ENCODE data around the gene CEP70. TPM values are rescaled to one million over a fixed set of nuclear protein-coding genes. Genes with fewer than 3 reads are reported as not detected.

CEP70 gene
- total and polyA plus RNA-seq, 10 of the 15 experiments (the other 5 are each of a cell fraction or from before 2014, with no cell fraction given), result 1.4 to 9.3 (median 2.2) TPM

GRCh38 chr3:138456961-138457862, 136.8 kb downstream of the CEP70 start:
- in situ Hi-C loops (cut with MboI), result no loop called here
- RAD21 ChIA-PET (ENCODE audit: unreplicated experiment), result no interaction called here

GRCh38 chr3:138455801-138456716, 138.0 kb downstream of the CEP70 start:
- no peak overlapping the region for H3K9ac ChIP-seq (ENCODE audit: control insufficient read depth, insufficient read depth, low read length)
- ChIA-PET CTCF (no interaction called here), RAD21 (ENCODE audit: unreplicated experiment) (no interaction called here), POLR2A (no interaction called here), SMC1A (ENCODE audit: uncharacterized antibody, unreplicated experiment) (no interaction called here)
- no peak for FAIRE-seq
- in situ Hi-C loops (cut with MboI) (no loop called here), intact Hi-C loops (cut with micrococcal nuclease; ENCODE audit: unreplicated experiment) (no loop called here)
- H3K27ac ChIP-seq (ENCODE audit: control insufficient read depth, insufficient read depth), result no peak overlapping the region
- H3K4me1 ChIP-seq (ENCODE audit: control insufficient read depth, insufficient read depth, low read length), result no peaks in the 10 kb centered on the region
- H3K4me2 ChIP-seq (ENCODE audit: control insufficient read depth, insufficient read depth), result no peak overlapping the region
- BruUV-seq (replicated peaks), result no TSS peak
- 29% methylated on average over 13 of the region's 13 CpGs for WGBS (ENCODE audit: insufficient coverage, insufficient replicate concordance, low lambda C conversion rate, missing lambda C conversion rate)
- H3K4me3 ChIP-seq, result no peak overlapping the region
- H3K79me2 ChIP-seq (ENCODE audit: control insufficient read depth, insufficient read depth, low read length), result no peaks in the 10 kb centered on the region
- ATAC-seq, result no peak
- no peak for DNase-seq (ENCODE audit: low read depth, low spot score)
- H3K9me3 ChIP-seq (replicated peaks; ENCODE audit: control insufficient read depth, insufficient read depth, low read length), result no peaks in the 10 kb centered on the region
- H3K27me3 ChIP-seq (replicated peaks in 1 of 2; ENCODE audit: control insufficient read depth in 2 of 2, insufficient read depth in 2 of 2, low read length in 1 of 2), result no peaks in the 10 kb centered on the region; a peak in 3 of 4 replicates
- no peaks in the 10 kb centered on the region for H3K36me3 ChIP-seq (ENCODE audit: control insufficient read depth in 2 of 2, insufficient read depth in 2 of 2, low read length in 1 of 2)
- TF ChIP-seq PAX5 (IDR thresholded peaks at IDR 0.05; ENCODE audit: borderline replicate concordance, low read depth, low read length) (no peak), TAF1 (IDR thresholded peaks at IDR 0.05; ENCODE audit: borderline replicate concordance, low read depth, low read length) (no peak), KAT2A (conservative IDR thresholded peaks at IDR 0.05; ENCODE audit: control insufficient read depth, low read depth, low read length) (no peak), POLR2AphosphoS5 (IDR thresholded peaks at IDR 0.05; ENCODE audit: low read length) (no peak), IKZF1 (conservative IDR thresholded peaks at IDR 0.05) (no peak), PML (IDR thresholded peaks at IDR 0.05; ENCODE audit: low read length) (no peak), HSF1 (IDR thresholded peaks at IDR 0.05; ENCODE audit: low read depth, low read length) (no peak), SP1 (IDR thresholded peaks at IDR 0.05; ENCODE audit: low read depth, low read length) (no peak), ELK1 (IDR thresholded peaks at IDR 0.05; ENCODE audit: low read depth, low read length) (no peak), ZNF622 (IDR thresholded peaks at IDR 0.05) (no peak)
- H4K20me1 ChIP-seq (ENCODE audit: control insufficient read depth, insufficient read depth), result no peaks in the 10 kb centered on the region
- H2AFZ ChIP-seq (ENCODE audit: control insufficient read depth, low read depth, low read length), result no peak overlapping the region

More at GRCh38 chr3:138456961-138457862, 136.8 kb downstream of the CEP70 start:
- Histone ChIP-seq H4K20me1 (ENCODE audit: control insufficient read depth, insufficient read depth) (no peaks in the 10 kb centered on the region), H3K9me3 (replicated peaks; ENCODE audit: control insufficient read depth, insufficient read depth, low read length) (no peaks in the 10 kb centered on the region), H3K27me3 (replicated peaks in 1 of 2; ENCODE audit: control insufficient read depth in 2 of 2, insufficient read depth in 2 of 2, low read length in 1 of 2) (no peaks in the 10 kb centered on the region; a peak in 3 of 4 replicates), H3K4me3 (no peak overlapping the region), H2AFZ (ENCODE audit: control insufficient read depth, low read depth, low read length) (no peak overlapping the region), H3K9ac (ENCODE audit: control insufficient read depth, insufficient read depth, low read length) (no peak overlapping the region), H3K36me3 (ENCODE audit: control insufficient read depth in 2 of 2, insufficient read depth in 2 of 2, low read length in 1 of 2) (no peaks in the 10 kb centered on the region), H3K4me2 (ENCODE audit: control insufficient read depth, insufficient read depth) (no peak overlapping the region), H3K4me1 (ENCODE audit: control insufficient read depth, insufficient read depth, low read length) (no peaks in the 10 kb centered on the region), H3K79me2 (ENCODE audit: control insufficient read depth, insufficient read depth, low read length) (no peaks in the 10 kb centered on the region), H3K27ac (ENCODE audit: control insufficient read depth, insufficient read depth) (no peak overlapping the region)
- intact Hi-C loops (cut with micrococcal nuclease; ENCODE audit: unreplicated experiment), result no loop called here
- no TSS peak for BruUV-seq (replicated peaks)
- ATAC-seq (no peak), FAIRE-seq (no peak), DNase-seq (ENCODE audit: low read depth, low spot score) (no peak)
- ChIA-PET SMC1A (ENCODE audit: uncharacterized antibody, unreplicated experiment) (no interaction called here), POLR2A (no interaction called here), CTCF (no interaction called here)
- TF ChIP-seq PAX5 (IDR thresholded peaks at IDR 0.05; ENCODE audit: borderline replicate concordance, low read depth, low read length), result no peak
- no peak for TF ChIP-seq ETV6 (conservative IDR thresholded peaks at IDR 0.05 in 1 of 2, IDR thresholded peaks at IDR 0.05 in 1 of 2; ENCODE audit: borderline replicate concordance in 1 of 2, low read depth in 1 of 2)
- TF ChIP-seq IRF4 (IDR thresholded peaks at IDR 0.05; ENCODE audit: low read depth, low read length), result no peak
- WGBS (ENCODE audit: insufficient coverage, insufficient replicate concordance, low lambda C conversion rate, missing lambda C conversion rate), result 13% methylated on average over 13 of the region's 13 CpGs

All from GM12878 (cell line).